Measurements from ENCODE around the gene OR51I2. TPM values are rescaled to one million over a fixed set of nuclear protein-coding genes. Genes with fewer than 3 reads are reported as not detected.
A peak's percentile ranks its signal among the peaks of the same experiment; 100 is the strongest.

The OR51I2 gene
- total RNA-seq, 4 donors from 2014 or later = not detected

DNA sequence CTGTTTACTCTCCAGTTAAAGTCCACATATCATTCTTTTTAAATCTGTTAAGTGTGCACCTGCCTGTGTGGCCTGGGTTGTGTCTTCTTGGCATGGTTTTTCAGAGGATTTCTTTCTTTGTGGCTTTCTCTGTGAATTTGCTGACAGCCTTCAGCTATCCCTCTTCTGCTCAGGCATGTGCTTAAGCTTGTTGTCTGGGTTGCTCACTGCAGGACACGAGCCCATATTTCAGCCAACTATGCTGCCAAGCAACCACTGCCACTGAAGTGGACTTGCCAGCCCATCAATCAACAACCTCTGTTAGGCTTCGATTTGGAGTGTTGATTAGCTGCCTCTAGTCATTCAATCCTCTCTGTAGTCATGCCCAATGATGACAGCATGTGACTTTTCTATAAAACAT is 18.4 kb downstream of the OR51I2 start:
- no peak overlapping the region for H3K4me3 ChIP-seq
- H3K9me3 ChIP-seq = no peaks in the 10 kb centered on the region
- no peaks in the 10 kb centered on the region for H3K27me3 ChIP-seq
- in situ Hi-C loops (cut with MboI; ENCODE audit: low sequenced_read_pairs in 4 of 4) = no loop called here
- H3K36me3 ChIP-seq = no peaks in the 10 kb centered on the region
- ATAC-seq (no peak), DNase-seq (no peak)
- H3K4me1 ChIP-seq = no peaks in the 10 kb centered on the region
- no peak for TF ChIP-seq CTCF (IDR thresholded peaks at IDR 0.05 in 4 of 5, conservative IDR thresholded peaks at IDR 0.05 in 1 of 5)
- TF ChIP-seq POLR2A (IDR thresholded peaks at IDR 0.05) = no peak
- intact Hi-C loops (cut with DNase I; ENCODE audit: low total_unique reads) = no loop called here
- H3K27ac ChIP-seq = no peak overlapping the region

- Histone ChIP-seq H3K36me3 (no peaks in the 10 kb centered on the region), H3K4me3 (no peak overlapping the region), H3K27me3 (no peaks in the 10 kb centered on the region), H3K4me1 (no peaks in the 10 kb centered on the region), H3K27ac (no peak overlapping the region), H3K9me3 (no peaks in the 10 kb centered on the region)
- DNase-seq = no peak
- no peak for ATAC-seq
- TF ChIP-seq POLR2A (IDR thresholded peaks at IDR 0.05) (no peak), CTCF (IDR thresholded peaks at IDR 0.05 in 4 of 5, conservative IDR thresholded peaks at IDR 0.05 in 1 of 5) (no peak)
- in situ Hi-C loops (cut with MboI; ENCODE audit: low sequenced_read_pairs in 4 of 4) (loop anchor here in 1 of 4 donors (10.0 kb wide), 1 partner anchor 331 kb away; the partner anchor contains the start of gene OR52N2), intact Hi-C loops (cut with DNase I; ENCODE audit: low total_unique reads) (loop anchor here (2.0 kb wide), 1 partner anchor 335 kb away; the partner anchor contains the start of gene OR52N2)
Observed at GRCh38 chr11:5473921-5474320, 24.8 kb downstream of the OR51I2 start.

DNA sequence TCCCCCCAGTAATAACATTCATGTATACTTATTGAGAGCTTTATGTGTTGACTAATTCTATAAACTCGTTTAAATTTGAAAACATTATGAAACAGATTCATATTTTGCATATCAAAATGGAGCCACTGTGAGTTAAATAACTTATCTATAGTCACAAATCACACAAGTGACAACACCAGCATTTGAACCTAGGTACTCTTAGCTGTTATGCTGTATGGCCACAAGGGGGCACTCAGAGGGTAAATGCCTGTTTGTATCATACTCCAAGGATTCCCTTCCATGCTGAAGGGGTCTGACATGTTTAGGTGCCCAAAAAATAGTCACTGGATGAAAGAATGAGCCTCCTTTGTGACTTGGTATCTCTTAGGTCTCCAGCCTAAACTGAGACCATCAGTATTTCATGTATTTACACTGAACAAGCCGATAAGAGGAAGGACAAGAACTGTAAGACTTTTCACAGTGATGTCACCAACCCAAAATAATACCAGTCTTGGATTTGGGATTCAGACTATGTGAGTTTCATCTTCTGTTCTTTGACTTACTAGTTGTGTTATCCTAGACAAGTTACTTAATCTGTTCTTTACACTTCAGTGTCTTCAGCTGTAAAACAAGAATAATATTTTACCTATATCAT is 27.2 kb downstream of the OR51I2 start:
- H3K27ac ChIP-seq = no peak overlapping the region
- in situ Hi-C loops (cut with MboI; ENCODE audit: low sequenced_read_pairs in 4 of 4) (loop anchor here in 2 of 4 donors (10.0 to 25.0 kb wide), 2 partner anchors 328 to 336 kb away; partner anchors contain the start of gene OR52N2 (in 2 of the 2)), intact Hi-C loops (cut with DNase I; ENCODE audit: low total_unique reads) (loop anchor here (5.0 kb wide), 1 partner anchor 876 kb away; no protein-coding TSS in a partner anchor)
- H3K4me3 ChIP-seq = no peak overlapping the region
- no peaks in the 10 kb centered on the region for H3K9me3 ChIP-seq
- H3K36me3 ChIP-seq = no peaks in the 10 kb centered on the region
- ATAC-seq (no peak), DNase-seq (no peak)
- no peak for TF ChIP-seq POLR2A (IDR thresholded peaks at IDR 0.05)
- peak in 4 of 5 experiments; percentile 24 to 66 (median 42) for TF ChIP-seq CTCF (IDR thresholded peaks at IDR 0.05 in 4 of 5, conservative IDR thresholded peaks at IDR 0.05 in 1 of 5)
- no peaks in the 10 kb centered on the region for H3K27me3 ChIP-seq
- H3K4me1 ChIP-seq = no peaks in the 10 kb centered on the region

- Histone ChIP-seq H3K4me1 (no peaks in the 10 kb centered on the region), H3K9me3 (no peaks in the 10 kb centered on the region), H3K27ac (no peak overlapping the region), H3K36me3 (no peaks in the 10 kb centered on the region), H3K27me3 (no peaks in the 10 kb centered on the region), H3K4me3 (no peak overlapping the region)
- no peak for ATAC-seq
- intact Hi-C loops (cut with DNase I; ENCODE audit: low total_unique reads) = no loop called here
- no peak for DNase-seq
- TF ChIP-seq CTCF (IDR thresholded peaks at IDR 0.05 in 4 of 5, conservative IDR thresholded peaks at IDR 0.05 in 1 of 5) (no peak), POLR2A (IDR thresholded peaks at IDR 0.05) (no peak)
- in situ Hi-C loops (cut with MboI; ENCODE audit: low sequenced_read_pairs in 4 of 4) = loop anchor here in 2 of 4 donors (10.0 to 25.0 kb wide), 2 partner anchors 319 to 326 kb away; partner anchors contain the start of gene OR52N2 (in 2 of the 2)
Observed at GRCh38 chr11:5486003-5486402, 36.9 kb downstream of the OR51I2 start.
